Activated CD8-positive, alpha-beta memory T cell treated with anti-CD3 and anti-CD28 coated beads for 36 hours (primary cell): ENCODE data around the gene METAP2. TPM values are rescaled to one million over a fixed set of nuclear protein-coding genes. Genes with fewer than 3 reads are reported as not detected.

Source experiments
- total RNA-seq, 2 experiments: library from RNA; stranded (reverse); gene quantifications; one replicate each; pipeline ENCODE4 v1.2.3, GENCODE V29; 2021

Gene METAP2
- total RNA-seq, 2 experiments from 2014 or later = 117 to 122 TPM

Other genes starting within 250 kb of the METAP2 start
- 10 to 100 TPM; 10.6 to 11.5 TPM for gene USP44, start 77.3 kb downstream of the METAP2 start, total RNA-seq